ENCODE results near the gene SLC6A19. TPM values are rescaled to one million over a fixed set of nuclear protein-coding genes. Genes with fewer than 3 reads are reported as not detected.

Gene SLC6A19
- total and polyA plus RNA-seq, 12 donors, result under 0.01 TPM; not detected in 11

DNA sequence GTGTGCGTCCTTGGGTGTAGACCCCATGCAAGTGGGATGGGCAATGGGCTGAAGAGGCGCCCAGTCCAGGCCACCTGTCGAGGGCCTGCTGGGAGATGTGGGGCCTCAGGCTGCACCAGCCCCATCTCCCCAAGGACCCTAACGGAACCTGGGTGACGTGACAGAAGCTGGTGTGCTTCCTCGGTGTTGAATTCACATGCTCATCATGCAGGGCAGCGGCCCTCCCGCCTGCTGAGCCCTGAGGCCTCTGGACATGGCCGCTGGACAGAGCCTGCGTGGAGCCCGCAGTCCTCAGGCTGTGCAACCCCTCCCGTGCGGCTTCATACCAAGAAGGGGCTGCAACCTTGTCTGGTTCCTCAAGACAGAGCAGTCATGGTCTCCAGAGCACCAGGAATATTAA is 66.7 kb downstream of the SLC6A19 start:
- WGBS, 4 donors, result 75 to 93% (median 87%) methylated on average over 3 to 13 of the region's 13 CpGs
- no peak for DNase-seq
- H3K9me3 ChIP-seq (replicated peaks in 1 of 3), result no peaks in the 10 kb centered on the region

GRCh38 chr5:1268666-1269065 is 67.3 kb downstream of the SLC6A19 start:
- no peak for TF ChIP-seq POLR2A (IDR thresholded peaks at IDR 0.05)
- TF ChIP-seq, protein P1, sequence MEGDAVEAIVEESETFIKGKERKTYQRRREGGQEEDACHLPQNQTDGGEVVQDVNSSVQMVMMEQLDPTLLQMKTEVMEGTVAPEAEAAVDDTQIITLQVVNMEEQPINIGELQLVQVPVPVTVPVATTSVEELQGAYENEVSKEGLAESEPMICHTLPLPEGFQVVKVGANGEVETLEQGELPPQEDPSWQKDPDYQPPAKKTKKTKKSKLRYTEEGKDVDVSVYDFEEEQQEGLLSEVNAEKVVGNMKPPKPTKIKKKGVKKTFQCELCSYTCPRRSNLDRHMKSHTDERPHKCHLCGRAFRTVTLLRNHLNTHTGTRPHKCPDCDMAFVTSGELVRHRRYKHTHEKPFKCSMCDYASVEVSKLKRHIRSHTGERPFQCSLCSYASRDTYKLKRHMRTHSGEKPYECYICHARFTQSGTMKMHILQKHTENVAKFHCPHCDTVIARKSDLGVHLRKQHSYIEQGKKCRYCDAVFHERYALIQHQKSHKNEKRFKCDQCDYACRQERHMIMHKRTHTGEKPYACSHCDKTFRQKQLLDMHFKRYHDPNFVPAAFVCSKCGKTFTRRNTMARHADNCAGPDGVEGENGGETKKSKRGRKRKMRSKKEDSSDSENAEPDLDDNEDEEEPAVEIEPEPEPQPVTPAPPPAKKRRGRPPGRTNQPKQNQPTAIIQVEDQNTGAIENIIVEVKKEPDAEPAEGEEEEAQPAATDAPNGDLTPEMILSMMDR (IDR thresholded peaks at IDR 0.05), result no peak
- no peaks in the 10 kb centered on the region for H3K36me3 ChIP-seq (replicated peaks in 1 of 2)
- H3K4me1 ChIP-seq (replicated peaks in 1 of 2), result no peaks in the 10 kb centered on the region
- no peak overlapping the region for H3K4me3 ChIP-seq
- DNase-seq, result no peak
- intact Hi-C loops (cut with DNase I), result no loop called here
- no peaks in the 10 kb centered on the region for H3K9me3 ChIP-seq (replicated peaks in 1 of 3)
- WGBS, 4 donors, result 84 to 88% (median 85%) methylated on average over 13 of the region's 13 CpGs
- H3K27me3 ChIP-seq, result no peaks in the 10 kb centered on the region
- H3K27ac ChIP-seq, result no peak overlapping the region

More for the DNA sequence above, 66.7 kb downstream of the SLC6A19 start:
- intact Hi-C loops (cut with DNase I), result no loop called here
- H3K36me3 ChIP-seq (replicated peaks in 1 of 2), result no peaks in the 10 kb centered on the region
- no peaks in the 10 kb centered on the region for H3K4me1 ChIP-seq (replicated peaks in 1 of 2)
- H3K27me3 ChIP-seq, result no peaks in the 10 kb centered on the region
- H3K27ac ChIP-seq, result no peak overlapping the region
- no peak for TF ChIP-seq POLR2A (IDR thresholded peaks at IDR 0.05)
- TF ChIP-seq, protein P1 (IDR thresholded peaks at IDR 0.05), result no peak
- H3K4me3 ChIP-seq, result no peak overlapping the region

- TF ChIP-seq POLR2A (IDR thresholded peaks at IDR 0.05), result no peak
- TF ChIP-seq, protein P1 (IDR thresholded peaks at IDR 0.05), result no peak
- H3K27ac ChIP-seq, result no peak overlapping the region
- no peak overlapping the region for H3K4me3 ChIP-seq
- 83 to 89% (median 89%) methylated on average over 22 of the region's 22 CpGs for WGBS, 4 donors
- H3K36me3 ChIP-seq (replicated peaks in 1 of 2), result no peaks in the 10 kb centered on the region
- H3K27me3 ChIP-seq, result no peaks in the 10 kb centered on the region
- H3K4me1 ChIP-seq (replicated peaks in 1 of 2), result no peaks in the 10 kb centered on the region
- intact Hi-C loops (cut with DNase I), result no loop called here
- no peaks in the 10 kb centered on the region for H3K9me3 ChIP-seq (replicated peaks in 1 of 3)
- no peak for DNase-seq
Measured at GRCh38 chr5:1270426-1270825, 69.0 kb downstream of the SLC6A19 start.

DNA sequence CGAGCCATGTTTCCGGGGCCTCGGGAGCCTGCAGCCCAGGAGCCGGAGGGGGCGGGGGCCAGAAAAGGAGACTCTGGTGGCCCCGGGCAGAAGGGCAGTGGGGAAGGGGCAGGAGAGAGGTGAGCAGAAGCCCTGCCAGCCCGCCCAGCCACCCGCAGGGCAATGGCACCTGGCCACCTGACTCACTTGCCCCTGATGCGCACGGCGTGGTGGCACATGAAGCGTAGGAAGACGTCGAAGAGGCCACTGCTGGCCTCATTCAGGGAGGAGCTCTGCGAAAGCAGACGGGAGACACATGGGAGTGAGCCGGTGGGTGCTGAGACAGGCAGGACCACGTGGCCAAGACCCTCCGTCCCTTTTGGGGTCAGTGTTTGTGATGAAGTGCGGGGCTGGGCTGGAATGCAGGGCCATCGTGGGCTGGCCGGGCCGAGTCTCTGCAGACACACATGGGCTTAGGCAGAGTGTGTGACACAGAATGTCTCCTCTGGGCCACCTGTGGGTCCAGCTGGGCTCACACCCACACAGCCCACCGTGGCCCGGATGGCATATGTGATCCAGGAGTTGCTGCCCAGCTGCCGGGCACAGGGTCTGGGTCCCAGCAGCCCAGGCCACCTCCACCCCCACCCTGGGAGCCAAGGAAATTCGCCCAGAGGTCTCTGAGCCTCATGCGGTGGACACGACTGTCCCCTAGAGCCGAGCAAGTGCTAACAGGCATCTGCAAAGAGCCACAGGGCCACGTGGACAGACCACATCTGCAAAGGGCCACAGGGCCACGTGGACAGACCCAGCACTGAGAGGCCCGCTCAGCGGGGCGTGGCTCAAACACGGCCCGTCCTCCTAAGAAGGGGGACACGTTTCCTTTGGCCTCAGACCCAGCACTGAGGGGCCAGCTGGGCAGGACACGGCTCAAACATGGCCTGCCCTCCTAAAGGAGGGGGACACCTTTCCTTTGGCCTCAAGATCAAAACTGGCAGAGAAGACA is 69.8 kb downstream of the SLC6A19 start:
- Histone ChIP-seq H3K36me3 (replicated peaks in 1 of 2) (no peaks in the 10 kb centered on the region), H3K27ac (no peak overlapping the region), H3K9me3 (replicated peaks in 1 of 3) (no peaks in the 10 kb centered on the region), H3K4me1 (replicated peaks in 1 of 2) (no peaks in the 10 kb centered on the region), H3K4me3 (no peak overlapping the region), H3K27me3 (no peaks in the 10 kb centered on the region)
- intact Hi-C loops (cut with DNase I), result no loop called here
- no peak for DNase-seq
- 85 to 92% (median 90%) methylated on average over 23 to 39 of the region's 39 CpGs for WGBS, 4 donors
- no peak for TF ChIP-seq POLR2A (IDR thresholded peaks at IDR 0.05)
- TF ChIP-seq, protein P1 (IDR thresholded peaks at IDR 0.05), result no peak

Measured in adrenal gland (tissue), 12 donors.